ENCODE data around the gene FLT3.
A peak's percentile ranks its signal among the peaks of the same experiment; 100 is the strongest.
"Not testable (repeated sequence)": the region's sequence is repeated elsewhere in the genome, so short reads cannot be mapped to it uniquely, and the experiment has no call there.

Gene FLT3

DNA sequence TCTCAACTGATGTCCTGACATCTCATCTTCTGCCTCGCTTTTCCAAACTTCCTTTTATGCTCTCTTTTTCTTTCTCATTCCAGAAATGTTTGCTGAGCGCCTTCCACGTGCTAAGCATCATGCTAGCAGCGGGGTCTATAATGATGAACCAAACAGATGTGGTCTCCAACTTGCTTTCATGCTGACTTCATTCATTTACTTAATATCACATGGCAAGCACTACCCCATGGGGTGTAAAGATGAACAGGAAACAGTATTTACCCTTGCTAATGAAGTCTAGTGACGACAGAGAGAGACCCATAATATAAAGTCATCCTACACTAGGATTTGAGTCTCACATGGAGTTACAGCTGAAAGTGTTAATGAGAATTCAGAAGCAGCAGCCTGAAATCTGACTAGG is 90.3 kb downstream of the FLT3 start (continued):
- TF ChIP-seq ZNF138 (tag by site-specific recombination; IDR thresholded peaks at IDR 0.05; ENCODE audit: borderline replicate concordance) (no peak), WT1 (tag by site-specific recombination; IDR thresholded peaks at IDR 0.05) (no peak), ZBTB7A (tag by site-specific recombination; IDR thresholded peaks at IDR 0.05; ENCODE audit: low read depth) (no peak), KLF16 (tag by site-specific recombination; IDR thresholded peaks at IDR 0.05) (no peak), ZFHX2 (tag by site-specific recombination; conservative IDR thresholded peaks at IDR 0.05) (no peak), ZNF747 (tag by site-specific recombination; IDR thresholded peaks at IDR 0.05) (no peak)

DNA sequence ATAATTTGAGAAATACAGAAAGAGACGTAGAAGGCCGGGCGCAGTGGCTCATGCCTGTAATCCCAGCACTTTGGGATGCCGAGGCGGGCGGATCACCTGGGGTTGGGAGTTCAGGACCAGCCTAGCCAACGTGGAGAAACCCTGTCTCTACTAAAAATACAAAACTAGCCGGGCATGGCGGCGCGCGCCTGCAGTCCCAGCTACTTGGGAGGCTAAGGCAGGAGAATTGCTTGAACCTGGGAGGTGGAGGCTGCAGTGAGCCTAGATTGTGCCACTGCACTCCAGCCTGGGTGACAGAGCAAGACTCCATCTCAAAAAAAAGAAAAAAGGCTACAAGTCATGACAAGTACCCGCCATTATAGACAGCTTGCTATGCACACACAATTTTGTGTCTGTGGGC is 95.4 kb downstream of the FLT3 start:
- POLR2A ChIA-PET; H3K4me3 ChIP-seq (ENCODE audit: low read depth, low read length); H3K27ac ChIP-seq (ENCODE audit: extremely low read depth, low read depth, low read length); H3K36me3 ChIP-seq (ENCODE audit: control insufficient read depth in 2 of 2, insufficient read depth in 1 of 2, low read length in 2 of 2); CTCF ChIA-PET; H3K9me3 ChIP-seq (ENCODE audit: control insufficient read depth, insufficient read depth, low read depth, low read length); H3K4me1 ChIP-seq (ENCODE audit: control insufficient read depth, insufficient read depth, low read length): not testable (repeated sequence)

DNA sequence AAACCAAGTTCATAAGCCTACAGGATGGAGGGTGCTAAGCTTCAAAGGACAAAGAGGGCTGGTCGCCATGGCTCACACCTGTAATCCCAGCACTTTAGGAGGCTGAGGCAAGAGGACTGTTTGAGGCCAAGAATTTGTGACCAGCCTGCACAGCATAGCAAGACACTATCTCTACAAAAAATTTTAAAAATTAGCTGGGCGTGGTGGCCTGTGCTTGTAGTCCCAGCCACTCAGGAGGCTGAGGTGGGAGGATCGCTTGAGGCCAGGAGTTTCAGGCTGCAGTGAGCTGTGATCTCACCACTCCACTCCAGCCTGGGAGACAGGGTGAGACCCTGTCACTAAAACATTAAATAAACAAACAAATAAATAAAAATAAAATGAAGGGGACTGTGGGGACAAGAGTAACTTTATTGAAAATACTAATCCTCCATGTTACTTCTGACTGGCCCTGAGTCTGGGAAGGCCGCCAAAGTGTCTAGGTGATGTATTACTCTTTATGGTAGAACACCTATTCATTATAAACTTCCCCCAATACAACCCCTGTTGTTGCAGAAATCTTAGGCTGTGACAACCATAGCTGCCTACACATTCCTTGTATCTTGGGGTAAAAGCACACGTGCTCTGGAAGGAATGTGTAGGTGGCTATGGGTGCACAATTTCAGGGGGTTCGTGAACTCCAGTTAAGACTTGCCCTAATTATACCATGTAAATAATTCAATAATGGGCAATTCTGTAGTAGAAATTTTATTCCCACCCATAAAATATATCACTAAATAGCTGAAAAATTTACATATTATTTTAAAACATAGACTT is 97.3 kb downstream of the FLT3 start:
- Histone ChIP-seq H3K36me3 (ENCODE audit: control insufficient read depth in 2 of 2, insufficient read depth in 1 of 2, low read length in 2 of 2) (no peaks in the 10 kb centered on the region), H3K27ac (ENCODE audit: extremely low read depth, low read depth, low read length) (no peak overlapping the region)

DNA sequence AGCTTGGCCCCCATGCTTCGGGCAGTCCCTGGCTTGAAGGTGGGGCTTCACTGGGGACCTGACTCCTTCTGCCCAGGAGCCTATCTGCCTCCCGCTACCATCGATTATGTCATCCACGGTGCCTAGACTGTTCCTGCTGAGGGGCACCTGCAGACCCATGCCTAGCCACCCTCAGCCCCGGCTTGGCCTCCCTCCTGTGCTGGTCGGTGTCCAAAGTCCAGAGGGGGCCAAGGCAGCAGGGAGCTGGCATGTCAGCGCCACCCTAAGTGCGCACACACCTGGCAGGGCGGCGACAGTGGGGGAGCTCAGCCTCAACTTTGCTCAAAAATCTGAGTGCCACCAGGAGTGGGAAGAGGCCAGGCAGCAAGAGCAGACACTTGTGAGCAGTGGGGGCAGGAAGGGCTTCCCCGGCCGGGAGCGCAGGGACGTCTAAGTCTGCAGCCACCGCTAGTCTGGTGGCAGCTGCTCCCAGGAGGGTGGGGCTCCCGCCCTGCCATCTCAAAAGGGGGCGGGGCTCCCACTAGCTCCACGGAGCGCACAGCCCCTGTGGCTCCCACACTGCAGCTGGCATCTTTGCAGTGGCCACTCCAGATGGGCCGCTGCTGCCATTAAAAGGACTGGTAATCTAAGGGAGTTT is 98.4 kb downstream of the FLT3 start:
- no peaks in the 10 kb centered on the region for H3K36me3 ChIP-seq (ENCODE audit: control insufficient read depth in 2 of 2, insufficient read depth in 1 of 2, low read length in 2 of 2)
- H3K4me1 ChIP-seq (ENCODE audit: control insufficient read depth, insufficient read depth, low read length), result no peaks in the 10 kb centered on the region
- no peaks in the 10 kb centered on the region for H3K9me3 ChIP-seq (ENCODE audit: control insufficient read depth, insufficient read depth, low read depth, low read length)
- H3K27ac ChIP-seq (ENCODE audit: extremely low read depth, low read depth, low read length), result no peak overlapping the region
- POLR2A ChIA-PET, result no interaction called here
- CTCF ChIA-PET, result interaction anchor here (1.5 kb wide), 1 partner anchor 17 kb away, joined by 3 read pairs; no protein-coding TSS in a partner anchor
- TF ChIP-seq ZNF169 (tag by site-specific recombination; IDR thresholded peaks at IDR 0.05) (no peak), ZIC2 (tag by site-specific recombination; IDR thresholded peaks at IDR 0.05) (peak; percentile 38; the same call in 1 of the 2 replicates), YY2 (tag by site-specific recombination; IDR thresholded peaks at IDR 0.05) (no peak), ZNF610 (tag by site-specific recombination; IDR thresholded peaks at IDR 0.05; ENCODE audit: borderline replicate concordance) (no peak), HOXA7 (CRISPR knock-in tag; IDR thresholded peaks at IDR 0.05; ENCODE audit: borderline replicate concordance) (no peak), ZSCAN23 (tag by site-specific recombination; IDR thresholded peaks at IDR 0.05) (no peak), ZNF837 (tag by site-specific recombination; IDR thresholded peaks at IDR 0.05) (no peak)
- H3K4me3 ChIP-seq (ENCODE audit: low read depth, low read length), result no peak overlapping the region

More for the DNA sequence above, 97.3 kb downstream of the FLT3 start:
- H3K4me1 ChIP-seq (ENCODE audit: control insufficient read depth, insufficient read depth, low read length), result no peaks in the 10 kb centered on the region
- POLR2A ChIA-PET, result no interaction called here
- CTCF ChIA-PET, result no interaction called here
- no peaks in the 10 kb centered on the region for H3K9me3 ChIP-seq (ENCODE audit: control insufficient read depth, insufficient read depth, low read depth, low read length)
- no peak overlapping the region for H3K4me3 ChIP-seq (ENCODE audit: low read depth, low read length)
- TF ChIP-seq SETDB1 (IDR thresholded peaks at IDR 0.05; ENCODE audit: insufficient read length, low read length), result no peak
- TF ChIP-seq ZNF140 (tag by site-specific recombination; IDR thresholded peaks at IDR 0.05), result no peak
- no peak for TF ChIP-seq HOXC10 (CRISPR knock-in tag; IDR thresholded peaks at IDR 0.05)
- TF ChIP-seq ZNF223 (tag by site-specific recombination; IDR thresholded peaks at IDR 0.05), result no peak
- no peak for TF ChIP-seq ZNF830 (tag by site-specific recombination; IDR thresholded peaks at IDR 0.05; ENCODE audit: low read depth)
- TF ChIP-seq KLF7 (tag by site-specific recombination; IDR thresholded peaks at IDR 0.05; ENCODE audit: borderline replicate concordance), result no peak
- no peak for TF ChIP-seq ZNF670 (tag by site-specific recombination; IDR thresholded peaks at IDR 0.05; ENCODE audit: low read depth)
- TF ChIP-seq SP2 (tag by site-specific recombination; IDR thresholded peaks at IDR 0.05), result no peak
- TF ChIP-seq ZNF221 (tag by site-specific recombination; IDR thresholded peaks at IDR 0.05; ENCODE audit: borderline replicate concordance), result no peak
- TF ChIP-seq ZNF302 (tag by site-specific recombination; IDR thresholded peaks at IDR 0.05; ENCODE audit: low read depth), result no peak
- no peak for TF ChIP-seq ZNF623 (tag by site-specific recombination; IDR thresholded peaks at IDR 0.05)
- TF ChIP-seq ZNF626 (tag by site-specific recombination; IDR thresholded peaks at IDR 0.05), result no peak
